A549 (cell line): Measurements from ENCODE around the gene TRAPPC12.

ENCODE experiments used
- CBX8 ChIP-seq: fragments of 200-600 bp; sonication (generic); IDR thresholded peaks from 2 replicates; pipeline ENCODE4 v1.6.1; 2016
- CTCF ChIP-seq: fragments of >200 bp; sonication (Bioruptor Twin); formaldehyde crosslinking; IDR thresholded peaks from 3 replicates; pipeline ENCODE4 v1.5.1; 2016
- EP300 ChIP-seq, 2 experiments: fragments of >200 bp; sonication (Bioruptor Twin); formaldehyde crosslinking; IDR thresholded peaks; 2 replicates in 1 of 2; 3 replicates in 1 of 2; pipeline ENCODE4 v1.6.1; 2016 to 2017
- HOXA7 ChIP-seq: fragments of 250-450 bp; sonication (Bioruptor Pico); IDR thresholded peaks from 2 replicates; pipeline ENCODE4 v1.5.0; 2020; ENCODE audit warnings: mild to moderate bottlenecking, moderate library complexity
- MAFK ChIP-seq: fragments of 450-650 bp; IDR thresholded peaks from 2 replicates; pipeline ENCODE4 v1.6.1; 2014; ENCODE audit not compliant: partially characterized antibody
- MAX ChIP-seq: IDR thresholded peaks from 2 replicates; pipeline ENCODE4 v1.6.1; 2012
- MYC ChIP-seq: IDR thresholded peaks from 2 replicates; pipeline ENCODE4 v1.6.1; 2012; ENCODE audit warnings: mild to moderate bottlenecking, inconsistent platforms, low read length, improper control_type of control experiment, borderline replicate concordance
- PBX3 ChIP-seq: IDR thresholded peaks from 2 replicates; pipeline ENCODE4 v1.6.1; 2012
- POLR2A ChIP-seq: IDR thresholded peaks from 2 replicates; pipeline ENCODE4 v1.6.1; 2012; ENCODE audit warnings: mild to moderate bottlenecking, low read length

GRCh38 chr2:3478846-3479385 is 99.4 kb downstream of the TRAPPC12 start:
- no peak for TF ChIP-seq EP300 (IDR thresholded peaks at IDR 0.05)
- no peak for TF ChIP-seq CTCF
- no peak for TF ChIP-seq MAX
- TF ChIP-seq MAFK: no peak
- no peak for TF ChIP-seq MYC
- TF ChIP-seq POLR2A: no peak
- TF ChIP-seq HOXA7 (CRISPR knock-in tag): no peak
- TF ChIP-seq CBX8: no peak
- TF ChIP-seq PBX3: no peak
